CD4-positive, alpha-beta T cell treated with Interleukin-15 for 4 hours (primary cell): ENCODE data around the gene ZNF438.
"Not testable (repeated sequence)": the region's sequence is repeated elsewhere in the genome, so short reads cannot be mapped to it uniquely, and the experiment has no call there.

Source experiments
- DNase-seq: peaks from one replicate; pipeline ENCODE4 v3.0.0-alpha.2; 2020; ENCODE audit warnings: low spot score

Gene ZNF438

GRCh38 chr10:31031558-31032257 lies at the start of gene ZNF438:
Gene ZNF438 (minus strand): TSS chr10:31031865. CDS start chr10:30877034, 154,831 bp downstream.
- DNase-seq = peak; percentile 94

GRCh38 chr10:31076610-31076988 lies 44.9 kb upstream of the ZNF438 start:
- DNase-seq = no peak

GRCh38 chr10:31075881-31076609 lies 44.4 kb upstream of the ZNF438 start:
- no peak for DNase-seq

- DNase-seq = no peak
These were observed 43.8 kb upstream of the ZNF438 start for GRCh38 chr10:31075434-31075833.

- DNase-seq = no peak
These were observed 43.0 kb upstream of the ZNF438 start for GRCh38 chr10:31074722-31075086.

- DNase-seq = no peak
These were observed 42.5 kb upstream of the ZNF438 start for GRCh38 chr10:31073996-31074721.

GRCh38 chr10:31073211-31073610 lies 41.5 kb upstream of the ZNF438 start:
- DNase-seq = no peak

GRCh38 chr10:31072451-31072850 lies 40.8 kb upstream of the ZNF438 start:
- DNase-seq = no peak

- DNase-seq = no peak
These were observed 39.8 kb upstream of the ZNF438 start for GRCh38 chr10:31071232-31072005.

- no peak for DNase-seq
These were observed 39.0 kb upstream of the ZNF438 start for GRCh38 chr10:31070691-31071090.

GRCh38 chr10:31070025-31070424 lies 38.4 kb upstream of the ZNF438 start:
- DNase-seq = no peak

GRCh38 chr10:31069411-31069810 lies 37.7 kb upstream of the ZNF438 start:
- DNase-seq = no peak

- no peak for DNase-seq
These were observed 32.7 kb upstream of the ZNF438 start for GRCh38 chr10:31064348-31064747.

GRCh38 chr10:31063841-31064240 lies 32.2 kb upstream of the ZNF438 start:
- DNase-seq = no peak

GRCh38 chr10:31062856-31063255 lies 31.2 kb upstream of the ZNF438 start:
- DNase-seq = no peak

- no peak for DNase-seq
These were observed 30.3 kb upstream of the ZNF438 start for GRCh38 chr10:31061941-31062340.

GRCh38 chr10:31058795-31059703 lies 27.4 kb upstream of the ZNF438 start:
- no peak for DNase-seq

GRCh38 chr10:31056678-31057077 lies 25.0 kb upstream of the ZNF438 start:
- DNase-seq = not testable (repeated sequence)

- no peak for DNase-seq
These were observed 24.0 kb upstream of the ZNF438 start for GRCh38 chr10:31055573-31056251.

- no peak for DNase-seq
These were observed 20.0 kb upstream of the ZNF438 start for GRCh38 chr10:31051703-31052102.

- no peak for DNase-seq
These were observed 11.0 kb upstream of the ZNF438 start for GRCh38 chr10:31042670-31043069.
